ENCODE measurements around the gene FANCC.

FANCC gene

DNA sequence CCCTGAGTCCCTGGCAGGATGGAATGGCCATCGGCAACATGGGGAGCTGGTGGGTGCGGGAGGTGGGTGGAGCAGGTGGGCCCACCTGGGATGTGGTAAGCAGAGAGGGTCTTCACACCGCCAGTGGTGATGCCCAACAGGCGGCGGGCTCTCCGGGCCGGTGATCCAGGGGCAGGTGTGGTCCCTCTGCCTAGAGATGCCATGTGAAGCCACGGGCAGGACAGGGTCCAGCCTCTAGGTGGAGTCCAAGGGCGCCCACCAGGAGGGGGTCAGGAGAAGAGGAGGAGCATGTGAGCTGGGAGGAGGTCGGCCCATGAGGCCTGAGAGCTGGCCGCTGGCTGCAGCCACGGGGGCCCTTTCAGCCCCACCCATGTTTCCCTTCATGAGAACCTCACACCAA lies 221.1 kb downstream of the FANCC start:
- TF ChIP-seq, protein P1, sequence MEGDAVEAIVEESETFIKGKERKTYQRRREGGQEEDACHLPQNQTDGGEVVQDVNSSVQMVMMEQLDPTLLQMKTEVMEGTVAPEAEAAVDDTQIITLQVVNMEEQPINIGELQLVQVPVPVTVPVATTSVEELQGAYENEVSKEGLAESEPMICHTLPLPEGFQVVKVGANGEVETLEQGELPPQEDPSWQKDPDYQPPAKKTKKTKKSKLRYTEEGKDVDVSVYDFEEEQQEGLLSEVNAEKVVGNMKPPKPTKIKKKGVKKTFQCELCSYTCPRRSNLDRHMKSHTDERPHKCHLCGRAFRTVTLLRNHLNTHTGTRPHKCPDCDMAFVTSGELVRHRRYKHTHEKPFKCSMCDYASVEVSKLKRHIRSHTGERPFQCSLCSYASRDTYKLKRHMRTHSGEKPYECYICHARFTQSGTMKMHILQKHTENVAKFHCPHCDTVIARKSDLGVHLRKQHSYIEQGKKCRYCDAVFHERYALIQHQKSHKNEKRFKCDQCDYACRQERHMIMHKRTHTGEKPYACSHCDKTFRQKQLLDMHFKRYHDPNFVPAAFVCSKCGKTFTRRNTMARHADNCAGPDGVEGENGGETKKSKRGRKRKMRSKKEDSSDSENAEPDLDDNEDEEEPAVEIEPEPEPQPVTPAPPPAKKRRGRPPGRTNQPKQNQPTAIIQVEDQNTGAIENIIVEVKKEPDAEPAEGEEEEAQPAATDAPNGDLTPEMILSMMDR (conservative IDR thresholded peaks at IDR 0.05), result no peak
- H3K27ac ChIP-seq, result no peak overlapping the region

DNA sequence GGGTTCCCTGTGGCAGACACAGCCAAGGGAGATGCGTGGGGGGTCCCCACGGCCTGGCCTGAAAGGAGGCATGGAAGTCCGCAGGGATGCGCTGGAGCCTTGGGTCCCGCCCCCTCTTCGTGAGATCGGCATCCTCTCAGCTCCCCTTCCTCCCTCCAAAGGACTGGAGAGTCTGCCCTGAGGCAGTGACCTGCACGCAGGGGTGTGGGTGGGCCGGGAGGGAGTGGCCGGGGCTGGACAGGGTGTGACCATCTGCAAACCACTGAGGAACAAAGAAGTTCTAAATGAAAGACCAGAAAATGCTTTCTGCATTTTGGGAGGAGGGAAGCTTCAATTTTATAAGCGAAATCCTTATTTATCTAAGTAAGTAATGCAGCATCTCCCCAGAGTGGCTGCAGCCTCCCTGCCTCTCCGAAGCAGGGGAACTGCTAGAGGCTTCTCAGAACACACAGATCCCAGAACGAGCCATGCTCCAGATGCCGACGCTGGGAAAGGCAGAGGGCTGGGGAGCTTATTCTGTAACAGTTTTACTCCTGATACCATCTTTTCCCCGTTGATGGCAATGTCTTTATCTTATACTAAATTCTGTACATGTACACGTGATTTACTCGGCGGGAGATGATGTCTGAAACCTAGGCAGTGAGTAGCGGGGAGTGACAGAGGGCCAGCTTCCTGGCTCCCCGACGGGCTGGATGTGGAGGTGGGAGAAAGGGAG lies 221.7 kb downstream of the FANCC start:
- no peak overlapping the region for H3K27ac ChIP-seq

DNA sequence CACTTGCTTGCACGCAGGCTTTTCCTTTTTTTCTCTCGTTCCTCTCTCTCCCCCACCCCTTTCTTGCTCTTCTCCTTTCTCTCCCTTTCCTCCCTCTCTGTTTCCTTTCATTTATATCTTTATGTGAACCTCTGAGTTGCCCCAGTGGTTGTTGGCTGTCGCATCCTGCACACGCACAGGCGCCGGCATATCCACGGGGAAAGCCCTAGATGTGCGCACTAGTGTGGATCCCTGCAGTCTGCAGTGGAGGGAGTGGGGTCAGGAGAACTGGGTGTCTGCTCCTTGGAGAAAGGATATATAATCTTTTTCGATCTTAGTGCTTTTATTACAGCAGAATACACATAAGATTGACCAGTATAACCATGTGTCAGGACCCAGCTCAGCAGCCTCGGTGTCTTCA lies 223.5 kb downstream of the FANCC start:
- no peak overlapping the region for H3K27ac ChIP-seq
- TF ChIP-seq, protein P1 (conservative IDR thresholded peaks at IDR 0.05), result no peak

More for the DNA sequence above, 221.7 kb downstream of the FANCC start:
- TF ChIP-seq, protein P1 (conservative IDR thresholded peaks at IDR 0.05), result no peak

DNA sequence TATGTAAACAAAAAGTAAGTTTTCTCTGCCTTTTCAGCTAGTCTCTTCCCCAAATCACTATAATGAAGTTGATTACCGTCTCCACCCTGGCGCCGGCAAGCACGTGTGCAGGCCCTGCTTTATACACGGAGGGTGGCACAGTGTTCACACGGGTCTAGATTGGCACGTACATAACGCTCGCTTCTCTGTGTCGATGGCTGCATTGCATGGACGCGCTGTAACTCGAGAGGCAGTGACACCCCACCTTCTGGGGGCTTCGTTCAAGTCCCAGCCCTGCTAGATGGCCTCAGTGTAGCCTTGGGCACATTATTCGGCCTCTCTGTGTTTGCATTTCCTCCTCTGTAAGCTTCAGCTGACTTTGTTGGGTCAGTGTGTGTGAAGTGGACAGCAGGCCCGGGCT lies 223.9 kb downstream of the FANCC start:
- TF ChIP-seq, protein P1 (conservative IDR thresholded peaks at IDR 0.05), result no peak
- no peak overlapping the region; the same call in 1 of the 2 replicates for H3K27ac ChIP-seq

DNA sequence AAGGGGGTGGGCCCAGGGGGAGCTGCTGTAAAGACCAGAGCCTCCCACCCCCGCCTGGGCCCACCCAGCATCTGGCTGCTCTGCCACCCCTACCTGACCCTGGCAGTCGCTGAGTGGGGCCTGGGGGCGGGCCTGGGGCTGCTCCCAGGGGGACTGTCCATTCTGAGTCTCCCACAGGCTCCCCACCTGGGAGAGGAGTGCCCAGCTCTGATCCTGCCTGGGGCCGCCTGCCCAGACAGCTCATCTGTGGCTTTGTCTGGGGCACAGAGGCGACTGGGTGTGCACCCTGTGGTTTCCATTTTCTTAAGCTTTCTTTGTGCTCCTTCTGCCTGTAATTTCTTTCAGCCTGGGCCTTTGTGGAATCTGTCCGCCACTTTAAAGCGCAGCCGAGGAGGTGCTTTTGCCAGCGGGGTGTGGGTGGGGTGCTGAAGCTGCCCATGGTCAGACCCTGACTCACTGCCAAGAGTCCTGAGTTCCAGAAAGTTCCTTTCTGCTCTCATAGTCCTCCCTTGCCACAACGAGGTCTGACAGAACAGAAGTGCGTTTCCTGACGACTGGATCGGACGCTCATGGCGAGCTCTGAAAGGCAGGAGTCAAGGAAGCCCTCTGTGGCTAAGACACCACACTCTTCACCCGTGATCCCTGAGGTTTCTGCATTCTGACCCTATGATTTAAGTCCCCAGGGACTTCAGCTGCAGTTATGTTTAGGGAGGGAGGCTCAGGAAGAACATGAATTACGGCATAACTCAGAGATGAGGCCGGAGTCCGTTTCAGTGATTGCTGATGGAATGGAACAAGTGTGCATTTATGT lies 225.0 kb downstream of the FANCC start:
- TF ChIP-seq, protein P1 (conservative IDR thresholded peaks at IDR 0.05), result no peak
- H3K27ac ChIP-seq, result peak overlapping the region; percentile 22

DNA sequence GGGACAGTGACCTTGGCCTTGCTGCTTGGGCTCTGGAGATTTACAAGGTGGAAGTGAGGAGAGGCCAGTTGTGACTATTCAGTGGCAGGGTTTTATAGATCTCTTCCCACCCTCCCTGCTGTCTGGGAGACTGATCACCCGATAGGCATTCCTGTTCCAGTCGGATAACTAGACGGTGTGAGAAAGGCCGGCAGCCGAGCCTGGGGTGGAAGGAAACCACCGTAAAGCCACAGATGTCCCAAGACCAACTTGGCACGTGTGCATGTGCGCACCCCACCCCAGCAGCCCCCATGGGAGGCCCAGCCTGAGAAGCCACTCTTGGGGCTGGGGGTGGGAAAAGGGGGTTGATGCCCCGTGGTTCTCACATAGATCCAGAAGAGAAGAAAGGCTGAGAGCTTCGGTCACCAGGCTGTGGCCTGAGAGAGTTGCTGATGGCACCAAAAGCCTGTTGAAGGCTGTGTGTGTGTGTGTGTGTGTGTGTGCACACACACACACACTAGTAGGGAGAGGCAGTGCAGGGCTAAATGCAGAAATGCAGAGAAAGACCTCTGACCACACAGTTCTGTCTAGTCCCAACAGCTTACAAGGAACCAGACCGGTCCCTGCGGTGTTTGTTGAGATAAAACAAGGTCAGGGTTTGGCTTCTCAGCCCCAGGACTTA lies 225.8 kb downstream of the FANCC start:
- peak overlapping the region; percentile 22; the same call in 1 of the 2 replicates for H3K27ac ChIP-seq
- TF ChIP-seq, protein P1 (conservative IDR thresholded peaks at IDR 0.05), result no peak
